ENCODE data around the gene HNRNPL.
"Not testable (repeated sequence)": the region's sequence is repeated elsewhere in the genome, so short reads cannot be mapped to it uniquely, and the experiment has no call there.

Gene HNRNPL

GRCh38 chr19:38826856-38827551, 22.8 kb downstream of the HNRNPL start:
- CTCF ChIA-PET = no interaction called here
- no peak for TF ChIP-seq CTCF (IDR thresholded peaks at IDR 0.05; ENCODE audit: insufficient read depth, low read length, missing control alignments)
- no peak overlapping the region for H3K4me3 ChIP-seq (ENCODE audit: low read depth, low read length)
- DNase-seq (ENCODE audit: low read depth, low spot score) = no peak
- POLR2A ChIA-PET = no interaction called here

- POLR2A ChIA-PET; H3K4me3 ChIP-seq (ENCODE audit: low read depth, low read length); DNase-seq (ENCODE audit: low read depth, low spot score); CTCF ChIA-PET: not testable (repeated sequence)
These were observed 23.9 kb downstream of the HNRNPL start for GRCh38 chr19:38825936-38826335.

GRCh38 chr19:38821230-38821825, 28.5 kb downstream of the HNRNPL start:
- CTCF ChIA-PET; H3K4me3 ChIP-seq (ENCODE audit: low read depth, low read length); DNase-seq (ENCODE audit: low read depth, low spot score): not testable (repeated sequence)
- POLR2A ChIA-PET = interaction anchor here (0.7 to 1.0 kb wide), 2 partner anchors 18 to 100 kb away, joined by 4 read pairs; no protein-coding TSS in a partner anchor

GRCh38 chr19:38819231-38819920, 30.4 kb downstream of the HNRNPL start:
- no peak overlapping the region for H3K4me3 ChIP-seq (ENCODE audit: low read depth, low read length)
- DNase-seq (ENCODE audit: low read depth, low spot score) = no peak
- POLR2A ChIA-PET = no interaction called here
- CTCF ChIA-PET = no interaction called here
- TF ChIP-seq CTCF (IDR thresholded peaks at IDR 0.05; ENCODE audit: insufficient read depth, low read length, missing control alignments) = no peak

GRCh38 chr19:38817081-38817480, 32.7 kb downstream of the HNRNPL start:
- no peak for TF ChIP-seq CTCF (IDR thresholded peaks at IDR 0.05; ENCODE audit: insufficient read depth, low read length, missing control alignments)
- CTCF ChIA-PET = interaction anchor here (0.7 kb wide), 1 partner anchor 113 kb away, joined by 3 read pairs; the partner anchor contains the start of gene SARS2
- POLR2A ChIA-PET = no interaction called here

GRCh38 chr19:38816131-38816750, 33.5 kb downstream of the HNRNPL start:
- no peak for DNase-seq (ENCODE audit: low read depth, low spot score)
- H3K4me3 ChIP-seq (ENCODE audit: low read depth, low read length) = no peak overlapping the region
- no peak for TF ChIP-seq CTCF (IDR thresholded peaks at IDR 0.05; ENCODE audit: insufficient read depth, low read length, missing control alignments)
- ChIA-PET POLR2A (no interaction called here), CTCF (no interaction called here)

More at GRCh38 chr19:38817081-38817480, 32.7 kb downstream of the HNRNPL start:
- DNase-seq (ENCODE audit: low read depth, low spot score) = no peak
- H3K4me3 ChIP-seq (ENCODE audit: low read depth, low read length) = no peak overlapping the region
